Measurements from ENCODE around the gene AIRE.

DNA sequence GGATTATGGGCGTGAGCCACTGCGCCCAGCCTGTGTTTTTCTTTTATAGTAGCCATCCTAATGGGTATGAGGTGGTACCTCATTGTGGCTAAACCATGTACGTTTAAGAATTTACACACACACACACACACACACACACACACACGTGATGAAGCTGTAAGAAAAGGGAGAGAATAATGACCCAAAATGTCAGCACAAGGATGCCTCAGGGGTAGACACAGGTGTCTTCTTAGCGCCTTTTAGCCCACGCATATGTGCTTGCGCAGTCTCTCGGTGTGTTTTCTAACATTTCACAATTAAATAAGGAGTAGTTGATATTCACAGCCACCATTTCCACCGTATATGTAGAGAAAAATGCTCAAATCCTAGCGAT lies 13.4 kb downstream of the AIRE start:
- TF ChIP-seq, protein P1, sequence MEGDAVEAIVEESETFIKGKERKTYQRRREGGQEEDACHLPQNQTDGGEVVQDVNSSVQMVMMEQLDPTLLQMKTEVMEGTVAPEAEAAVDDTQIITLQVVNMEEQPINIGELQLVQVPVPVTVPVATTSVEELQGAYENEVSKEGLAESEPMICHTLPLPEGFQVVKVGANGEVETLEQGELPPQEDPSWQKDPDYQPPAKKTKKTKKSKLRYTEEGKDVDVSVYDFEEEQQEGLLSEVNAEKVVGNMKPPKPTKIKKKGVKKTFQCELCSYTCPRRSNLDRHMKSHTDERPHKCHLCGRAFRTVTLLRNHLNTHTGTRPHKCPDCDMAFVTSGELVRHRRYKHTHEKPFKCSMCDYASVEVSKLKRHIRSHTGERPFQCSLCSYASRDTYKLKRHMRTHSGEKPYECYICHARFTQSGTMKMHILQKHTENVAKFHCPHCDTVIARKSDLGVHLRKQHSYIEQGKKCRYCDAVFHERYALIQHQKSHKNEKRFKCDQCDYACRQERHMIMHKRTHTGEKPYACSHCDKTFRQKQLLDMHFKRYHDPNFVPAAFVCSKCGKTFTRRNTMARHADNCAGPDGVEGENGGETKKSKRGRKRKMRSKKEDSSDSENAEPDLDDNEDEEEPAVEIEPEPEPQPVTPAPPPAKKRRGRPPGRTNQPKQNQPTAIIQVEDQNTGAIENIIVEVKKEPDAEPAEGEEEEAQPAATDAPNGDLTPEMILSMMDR (IDR thresholded peaks at IDR 0.05) = no peak
- TF ChIP-seq POLR2A (IDR thresholded peaks at IDR 0.05) = no peak

Data from adrenal gland (tissue), 5 donors.